Inferior parietal cortex (tissue), 1 donor: ENCODE measurements around the gene SYT14.
"Not testable (repeated sequence)": the region's sequence is repeated elsewhere in the genome, so short reads cannot be mapped to it uniquely, and the experiment has no call there.

Experiments used
- DNase-seq: peaks from one replicate; pipeline ENCODE4 v3.0.0-alpha.2; 2016; ENCODE audit errors: extremely low spot score

SYT14 gene

DNA sequence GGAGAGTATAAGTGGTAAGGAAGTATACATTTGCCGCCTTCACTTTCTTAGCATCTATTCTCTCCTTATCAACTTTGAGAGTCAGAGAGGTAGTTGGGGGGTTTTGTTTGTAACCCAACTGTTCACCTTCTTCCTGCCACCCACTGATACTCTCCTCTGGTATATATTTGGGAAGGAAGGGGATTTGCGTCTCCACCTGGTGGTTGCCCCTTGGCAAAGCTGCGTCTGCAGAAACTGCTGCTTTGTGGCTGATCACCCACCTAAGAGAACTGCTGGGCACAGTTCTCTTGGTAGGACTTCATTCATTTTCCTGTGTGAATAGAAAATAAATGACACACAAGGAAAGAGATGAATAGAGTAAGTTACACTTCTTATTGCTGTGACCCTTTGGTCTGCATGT lies 87.0 kb downstream of the SYT14 start:
- no peak for DNase-seq

DNA sequence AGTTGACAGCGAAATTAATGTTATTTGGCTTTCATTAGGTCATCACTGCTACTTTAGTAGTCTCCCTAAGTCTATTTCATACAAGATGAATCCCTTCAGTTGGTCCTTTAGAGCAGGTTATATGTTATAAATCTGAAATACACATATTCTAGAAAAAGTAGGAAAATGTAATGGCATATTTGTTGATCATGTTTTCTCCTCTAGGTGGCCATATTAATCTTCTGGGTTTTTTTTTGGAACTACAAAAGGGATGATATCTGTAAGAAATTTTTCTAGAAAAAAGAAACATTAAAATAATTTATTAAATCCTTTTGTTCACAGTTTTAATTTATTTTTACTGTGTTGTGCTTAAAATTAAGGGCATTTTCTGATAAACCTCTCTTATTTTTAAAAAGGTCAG lies 87.9 kb downstream of the SYT14 start:
- DNase-seq, result no peak

DNA sequence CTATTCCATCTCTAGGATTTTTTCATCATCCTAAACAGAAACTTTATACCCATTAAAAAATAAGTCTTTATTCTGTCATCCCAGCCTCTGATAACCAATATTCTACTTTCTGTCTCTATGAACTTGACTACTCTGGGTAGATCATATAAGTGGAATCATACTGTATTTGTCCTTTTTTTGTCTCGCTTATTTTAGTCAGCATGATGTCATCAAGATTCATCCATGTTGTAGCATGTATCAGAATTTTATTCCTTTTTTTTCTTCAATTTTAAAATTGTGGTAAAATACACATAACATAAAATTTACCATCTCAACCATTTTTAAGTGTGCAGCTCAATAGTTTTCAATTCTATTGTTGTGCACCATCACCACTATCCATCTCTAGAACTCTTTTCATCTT lies 90.0 kb downstream of the SYT14 start:
- no peak for DNase-seq

DNA sequence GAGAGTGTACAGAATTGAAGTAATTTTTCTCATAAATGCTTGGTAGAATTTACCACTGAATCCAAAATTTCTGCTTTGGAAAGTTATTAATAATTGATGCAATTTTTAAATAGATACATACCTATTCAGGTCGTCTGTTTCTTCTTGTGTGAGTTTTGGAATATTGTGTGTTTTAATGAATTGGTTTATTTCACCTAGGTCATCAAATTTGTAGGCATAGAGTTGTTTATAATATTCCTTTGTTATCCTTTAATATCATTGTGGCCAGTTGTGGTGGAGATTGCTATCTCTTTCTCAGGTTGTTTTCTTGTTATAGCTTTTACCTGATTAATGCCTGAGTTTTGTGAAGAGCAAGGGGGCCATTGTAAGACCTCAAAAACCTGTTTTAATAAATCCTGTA lies 93.5 kb downstream of the SYT14 start:
- DNase-seq, result no peak

DNA sequence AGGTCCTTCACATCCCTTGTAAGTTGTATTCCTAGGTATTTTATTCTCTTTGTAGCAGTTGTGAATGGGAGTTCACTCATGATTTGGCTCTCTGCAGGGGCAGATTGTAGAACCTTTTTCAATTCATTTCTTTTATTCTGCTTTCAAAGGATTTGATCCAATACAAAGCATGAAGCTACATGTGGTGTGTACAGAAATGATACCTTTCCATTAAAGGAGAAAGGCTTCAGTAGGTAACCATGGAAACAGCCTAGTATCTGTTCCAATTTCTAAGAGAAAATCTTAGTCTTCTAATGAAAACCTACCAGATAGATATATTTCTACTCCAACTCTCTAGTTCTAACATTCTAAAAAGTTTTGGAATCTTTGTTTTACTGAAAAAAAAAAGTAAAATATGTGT lies 105.0 kb downstream of the SYT14 start:
- no peak for DNase-seq

DNA sequence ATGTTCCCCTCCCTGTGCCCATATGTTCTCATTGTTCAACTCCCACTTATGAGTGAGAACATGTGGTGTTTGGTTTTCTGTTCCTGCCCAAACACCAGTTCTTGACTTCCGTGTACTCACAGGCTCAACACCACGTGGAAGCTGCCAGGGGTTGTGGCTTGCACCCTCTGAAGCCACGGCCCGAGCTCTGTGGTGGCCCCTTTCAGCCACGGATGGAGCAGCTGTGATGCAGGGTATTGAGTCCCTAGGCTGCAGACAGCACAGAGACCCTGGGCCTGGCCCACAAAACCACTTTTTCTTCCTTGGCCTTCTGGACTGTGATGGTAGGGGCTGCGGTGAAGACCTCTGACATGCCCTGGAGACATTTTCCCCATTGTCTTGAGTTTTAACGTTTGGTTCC lies 111.6 kb downstream of the SYT14 start:
- no peak for DNase-seq

DNA sequence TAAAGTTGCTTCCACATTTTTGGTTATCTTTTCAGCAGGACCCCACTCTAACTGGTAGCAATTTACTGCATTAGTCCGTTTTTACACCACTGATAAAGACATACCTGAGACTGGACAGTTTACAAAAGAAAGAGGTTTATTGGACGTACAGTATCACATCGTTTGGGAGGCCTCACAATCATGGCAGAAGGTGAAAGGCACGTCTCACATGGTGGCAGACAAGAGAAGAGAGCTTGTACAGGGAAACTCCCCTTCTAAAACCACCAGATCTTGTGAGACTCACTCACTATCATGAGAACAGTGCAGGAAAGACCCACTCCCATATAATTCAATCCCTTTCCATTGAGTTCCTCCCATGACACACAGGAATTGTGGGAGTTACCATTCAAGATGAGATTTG lies 112.5 kb downstream of the SYT14 start:
- not testable (repeated sequence) for DNase-seq

DNA sequence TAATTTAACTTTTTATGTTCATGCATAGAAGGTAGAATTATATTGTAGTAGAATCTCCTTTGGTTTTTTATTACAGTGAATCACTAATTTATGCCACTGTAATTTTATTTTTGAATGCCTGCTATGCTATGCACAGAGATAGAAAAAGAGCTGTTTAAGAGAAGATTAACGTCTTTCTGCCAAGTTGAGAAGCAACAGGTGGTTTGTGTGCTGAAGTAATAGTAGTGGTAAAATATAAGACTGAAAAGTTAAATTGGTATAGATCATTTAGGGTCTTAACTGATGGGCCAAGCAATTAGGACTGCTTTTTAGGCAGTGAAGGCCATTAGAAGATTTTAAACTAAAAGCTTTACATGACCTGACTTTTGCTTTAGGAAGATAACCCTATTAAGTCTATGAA lies 115.1 kb downstream of the SYT14 start:
- no peak for DNase-seq

DNA sequence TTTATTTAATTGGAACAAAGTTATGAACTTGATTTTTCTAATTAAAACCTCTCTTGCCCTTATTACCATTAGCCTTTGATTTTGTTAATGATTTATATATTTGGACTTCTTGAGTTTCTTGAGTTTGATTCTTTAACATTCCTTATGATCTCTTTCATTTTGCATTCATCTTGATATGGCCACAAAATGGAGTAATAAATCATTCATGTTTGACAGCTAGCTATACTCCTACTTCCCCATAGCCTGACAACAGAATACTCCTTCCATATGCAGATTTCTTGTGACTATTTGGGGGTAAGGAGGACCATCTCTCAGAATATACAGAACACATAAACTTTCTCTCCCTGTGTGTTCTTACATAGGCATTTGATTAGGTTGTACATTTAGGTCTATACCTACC lies 119.6 kb downstream of the SYT14 start:
- DNase-seq, result no peak

DNA sequence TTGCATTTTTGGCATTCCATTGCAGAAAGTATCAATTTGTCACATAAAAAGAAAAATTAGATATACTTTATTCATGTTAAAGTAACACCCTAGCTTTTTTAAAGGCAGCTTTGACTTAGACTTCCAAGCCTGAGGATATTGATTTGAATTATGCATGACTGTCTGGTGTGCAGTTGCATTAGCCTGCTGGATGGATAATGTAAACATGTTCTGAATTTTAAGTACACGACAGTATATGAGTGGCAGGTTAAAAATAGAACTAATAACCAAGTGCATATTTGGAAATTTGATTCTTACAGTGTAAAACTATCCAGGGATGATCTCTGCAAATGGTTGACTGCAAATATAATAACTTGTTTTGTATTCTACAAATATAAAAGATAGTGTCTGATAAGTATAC lies 124.0 kb downstream of the SYT14 start:
- DNase-seq, result no peak

DNA sequence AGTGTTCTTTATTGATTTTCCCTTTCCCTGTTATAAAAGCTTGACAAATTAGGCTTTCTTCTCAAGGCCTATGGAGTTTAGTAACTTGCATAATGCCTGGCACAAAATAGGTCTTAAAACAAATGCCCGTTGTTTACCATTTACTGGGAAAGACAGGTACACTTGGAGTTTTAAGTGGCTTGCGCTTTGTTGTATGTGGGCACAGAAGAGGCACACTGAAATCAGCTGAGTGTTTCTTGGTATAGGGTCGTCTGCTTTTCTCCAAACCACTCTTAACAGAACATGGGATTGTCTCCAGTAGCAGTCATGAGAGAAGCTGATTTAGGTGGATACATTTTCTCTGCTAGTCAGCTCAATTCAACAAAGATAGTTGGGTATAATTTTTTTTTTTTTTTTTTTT lies 132.5 kb downstream of the SYT14 start:
- no peak for DNase-seq

DNA sequence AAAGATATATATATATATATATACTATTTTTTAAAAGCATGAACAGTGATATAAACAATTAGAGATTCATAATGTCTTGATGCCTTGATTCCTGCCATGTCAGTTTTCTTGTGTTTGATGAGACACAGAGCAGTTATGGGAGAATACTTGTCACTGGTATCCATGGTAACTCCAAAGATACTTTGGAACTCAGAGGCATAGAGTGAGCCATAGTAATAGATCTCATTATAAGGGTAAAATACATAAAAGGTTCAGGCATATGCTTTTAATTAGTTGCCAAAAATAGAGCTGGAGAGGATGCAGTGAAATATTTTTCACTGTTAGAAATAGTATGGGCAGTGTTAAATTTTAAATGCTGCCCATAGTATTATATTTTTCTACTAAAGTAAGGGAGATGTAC lies 134.1 kb downstream of the SYT14 start:
- no peak for DNase-seq

DNA sequence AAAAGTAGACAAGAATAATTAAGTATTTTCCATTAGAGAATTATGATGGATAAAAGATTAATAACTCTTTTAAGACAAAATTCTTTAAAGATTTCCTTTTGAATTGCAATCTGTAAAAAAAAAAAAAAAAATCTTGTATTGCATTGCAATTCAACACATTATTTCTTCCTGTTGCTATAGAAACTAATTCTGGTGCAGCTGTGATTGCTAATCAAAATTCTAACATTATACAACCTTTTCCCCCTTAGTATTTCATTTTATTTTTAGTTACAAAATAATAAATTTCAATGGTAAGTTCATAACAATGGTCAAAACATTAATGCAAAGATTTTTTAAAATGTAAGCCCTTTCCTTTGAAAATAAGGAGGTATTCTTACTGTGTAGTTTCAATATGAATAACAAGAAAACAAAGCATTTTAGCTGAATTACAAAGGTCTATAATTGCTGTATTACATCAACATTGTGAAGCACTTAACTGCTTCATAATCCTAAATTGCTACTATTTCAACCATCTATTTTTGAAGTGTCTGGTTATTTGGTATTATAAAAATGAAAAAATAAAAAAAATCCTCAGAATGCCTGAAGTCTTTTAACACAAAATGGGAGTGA lies 135.0 kb downstream of the SYT14 start:
- DNase-seq, result no peak

DNA sequence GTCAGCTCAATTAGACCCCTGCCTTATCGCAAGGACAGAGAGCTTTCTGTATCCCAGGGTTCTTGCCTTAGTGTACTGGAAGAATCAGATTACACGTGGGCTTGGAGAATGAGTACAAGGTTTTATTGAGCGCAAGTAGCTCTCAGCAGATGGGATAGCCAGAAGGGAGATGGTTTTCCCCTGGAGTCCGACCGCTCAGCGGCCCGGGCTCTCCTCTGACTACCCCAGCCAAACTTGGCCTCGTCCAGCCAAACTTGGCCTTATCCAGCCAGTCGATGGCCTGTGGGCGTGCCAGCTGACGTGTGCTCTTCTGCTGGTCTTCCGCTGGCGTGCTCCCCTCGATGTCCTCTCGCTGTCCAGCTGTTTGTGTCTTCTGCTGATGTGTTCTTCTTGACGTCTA lies 136.9 kb downstream of the SYT14 start:
- DNase-seq, result no peak

DNA sequence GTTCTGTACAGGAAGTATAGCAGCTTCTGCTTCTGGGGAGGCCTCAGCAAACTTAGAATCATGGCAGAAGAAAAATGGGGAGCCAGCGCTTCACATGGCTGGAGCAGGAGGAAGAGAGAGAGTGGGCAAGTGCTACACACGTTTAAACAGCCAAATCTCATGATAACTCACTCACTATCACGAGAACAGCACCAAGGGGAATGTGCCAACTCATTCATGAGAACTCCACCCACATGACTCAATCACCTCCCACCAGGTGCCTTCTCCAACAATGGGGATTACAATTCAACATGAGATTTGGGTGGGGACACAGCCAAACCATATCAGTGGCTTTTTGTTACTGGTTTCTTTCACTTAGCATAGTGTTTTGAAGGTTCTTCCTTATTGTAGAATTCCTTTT lies 138.6 kb downstream of the SYT14 start:
- DNase-seq, result no peak

DNA sequence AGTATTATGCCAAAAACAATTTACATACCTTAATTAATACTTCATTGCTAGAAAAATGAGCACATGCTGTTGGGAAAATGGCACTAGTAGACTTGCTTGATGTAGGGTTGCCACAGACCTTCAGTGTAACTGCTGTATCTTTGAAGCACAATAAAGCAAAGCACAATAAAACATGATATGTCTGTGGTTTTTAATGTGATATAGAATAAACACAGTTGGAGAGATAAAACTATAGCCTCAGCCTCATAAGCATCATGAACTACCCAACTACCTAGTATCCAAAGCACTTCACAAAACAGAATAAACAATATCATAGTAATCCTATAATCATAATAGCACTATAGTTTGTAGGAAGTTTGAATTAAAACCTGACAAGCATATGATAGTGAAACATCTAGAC lies 143.5 kb downstream of the SYT14 start:
- DNase-seq, result no peak

DNA sequence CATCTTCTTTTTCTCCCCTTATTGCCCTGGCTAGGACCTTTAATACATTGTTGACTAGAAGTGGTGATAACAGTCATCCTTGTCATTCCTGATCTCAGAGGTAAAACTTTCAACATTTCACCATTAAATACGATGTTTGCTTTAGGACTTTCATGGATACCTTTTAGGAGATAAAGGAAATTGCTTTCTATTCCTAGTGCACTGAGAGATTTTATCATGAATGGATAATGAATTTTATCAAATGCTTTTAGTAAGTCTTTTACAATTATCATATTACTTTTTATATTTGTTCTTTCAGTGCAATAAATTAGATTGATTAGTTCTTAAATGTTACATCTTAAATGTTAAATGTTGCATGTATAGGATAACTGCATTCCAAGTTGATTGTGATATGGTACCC lies 147.3 kb downstream of the SYT14 start:
- DNase-seq, result no peak

DNA sequence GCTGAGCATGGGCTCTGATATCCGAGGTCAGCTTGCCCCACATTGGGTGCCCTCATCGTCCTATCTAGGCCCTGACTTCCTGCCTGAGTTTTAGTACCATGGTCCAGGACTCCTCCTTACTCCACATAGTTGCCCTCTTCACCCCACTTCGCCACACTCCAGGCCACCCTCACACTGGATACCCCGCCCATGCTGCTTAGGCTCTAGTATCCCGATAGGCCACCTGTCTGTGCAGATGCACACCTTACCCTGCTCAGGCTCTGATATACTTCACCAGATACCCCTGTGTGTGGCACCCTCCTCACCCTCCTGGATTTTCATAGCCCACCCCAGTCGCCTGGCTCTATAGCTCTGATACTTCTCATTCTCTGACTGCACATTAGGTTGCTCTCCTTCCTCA lies 149.0 kb downstream of the SYT14 start:
- no peak for DNase-seq

DNA sequence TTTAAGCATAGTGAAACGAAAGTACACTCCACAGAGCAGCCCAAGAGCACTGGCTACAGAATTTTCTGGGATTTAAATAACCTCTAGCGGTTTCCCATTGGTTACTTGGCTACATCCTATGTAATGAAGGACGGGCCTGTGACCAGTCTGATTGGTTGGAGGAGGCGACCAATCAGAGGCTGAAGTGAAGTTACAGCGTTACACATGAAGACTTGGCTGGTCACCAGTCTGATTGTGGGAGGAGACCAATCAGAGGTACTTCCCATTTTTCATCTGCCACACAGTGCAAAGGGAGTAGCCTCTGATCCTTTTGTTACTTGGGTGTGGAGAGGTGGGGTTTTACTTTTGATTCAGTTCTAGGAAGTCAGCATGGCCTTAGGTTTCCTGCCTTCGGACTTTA lies 151.8 kb downstream of the SYT14 start:
- no peak for DNase-seq

DNA sequence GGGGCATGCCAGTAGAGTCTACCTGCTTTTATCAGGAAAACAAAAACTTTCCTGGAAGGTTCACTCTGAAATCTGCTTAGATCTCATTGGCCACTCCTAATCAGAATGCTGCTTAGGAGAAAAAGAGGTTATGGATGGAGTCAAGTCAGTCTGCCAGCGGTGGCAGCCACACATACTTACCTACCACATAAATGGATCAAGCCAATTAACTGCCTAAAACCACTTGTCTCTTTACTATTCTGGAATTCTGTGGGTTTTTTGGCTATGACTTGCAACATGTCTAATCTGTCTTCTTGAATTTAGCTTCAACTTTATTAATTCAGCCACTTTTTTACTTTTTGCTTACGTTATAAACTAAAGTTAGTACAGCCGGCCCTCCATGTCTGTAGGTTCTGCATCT lies 154.3 kb downstream of the SYT14 start:
- no peak for DNase-seq

DNA sequence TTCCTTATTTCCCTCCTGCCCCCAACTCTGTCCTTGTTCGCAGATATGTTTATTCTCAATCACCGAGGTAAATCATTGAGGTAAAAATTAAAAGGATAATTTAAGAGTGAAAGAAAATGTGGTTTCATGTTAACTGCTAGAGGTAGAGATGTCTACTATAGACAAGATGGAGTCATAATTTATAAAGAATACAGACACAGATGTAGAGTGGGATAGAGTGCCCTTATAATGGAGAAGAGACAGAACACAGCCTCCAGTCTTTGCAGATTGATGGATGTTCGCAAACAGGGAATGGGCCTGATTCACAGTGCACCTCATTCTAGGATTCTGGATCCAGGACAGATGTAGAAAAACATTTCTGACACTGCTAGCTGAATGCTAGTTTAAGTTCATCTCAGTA lies 155.4 kb downstream of the SYT14 start:
- no peak for DNase-seq

DNA sequence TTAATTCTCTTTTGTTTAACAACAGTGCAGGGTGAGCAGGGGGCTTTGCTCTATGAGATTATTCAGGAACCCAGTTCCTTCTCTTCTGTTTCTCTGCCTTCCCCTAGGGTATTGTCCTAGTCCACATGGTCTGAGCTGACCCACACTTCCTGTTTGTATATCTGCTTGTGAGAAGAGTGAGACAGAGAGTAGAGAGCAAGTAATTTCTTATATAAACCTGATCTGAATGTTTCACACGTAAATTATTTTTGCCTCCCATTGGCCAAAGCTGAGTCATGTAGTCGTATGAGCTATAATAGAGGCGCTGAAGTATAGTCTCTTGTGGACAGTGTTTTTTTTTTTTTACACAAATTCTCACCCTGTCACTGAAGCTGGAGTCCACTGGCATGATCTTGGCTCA lies 160.3 kb downstream of the SYT14 start:
- DNase-seq, result no peak

DNA sequence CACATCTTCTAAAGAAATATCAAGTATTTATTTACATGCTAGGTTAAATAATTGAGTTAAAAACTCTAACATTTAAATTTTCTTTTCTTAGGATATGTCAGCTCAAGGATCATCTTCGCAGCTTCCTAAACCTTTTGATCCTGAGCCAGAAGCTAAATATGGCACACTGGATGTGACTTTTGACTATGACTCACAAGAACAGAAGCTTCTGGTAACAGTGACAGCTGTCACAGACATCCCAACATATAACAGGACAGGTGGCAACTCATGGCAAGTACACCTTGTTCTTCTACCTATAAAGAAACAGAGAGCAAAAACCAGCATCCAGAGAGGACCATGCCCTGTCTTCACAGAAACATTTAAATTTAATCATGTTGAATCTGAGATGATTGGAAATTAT lies 161.9 kb downstream of the SYT14 start:
- peak; percentile 26 for DNase-seq

DNA sequence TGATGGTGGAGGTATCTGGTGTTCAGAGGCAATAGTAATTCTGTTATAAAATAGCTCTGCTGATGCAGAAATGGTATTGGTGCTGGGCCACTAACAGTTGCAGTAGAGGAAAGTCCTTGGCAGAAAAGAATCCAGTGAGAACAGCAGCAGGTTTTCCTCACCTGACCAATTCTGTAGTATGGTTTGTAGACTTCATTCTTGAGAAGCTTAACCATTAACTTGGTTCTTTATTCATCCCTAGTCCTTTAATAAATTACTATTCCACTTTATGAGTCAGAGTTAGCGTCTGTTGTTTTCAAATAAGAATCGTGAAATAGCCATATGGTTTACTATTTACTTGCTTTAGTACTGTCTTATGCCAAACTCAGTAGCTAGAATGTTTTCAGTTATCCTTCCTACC lies 166.1 kb downstream of the SYT14 start:
- no peak for DNase-seq

DNA sequence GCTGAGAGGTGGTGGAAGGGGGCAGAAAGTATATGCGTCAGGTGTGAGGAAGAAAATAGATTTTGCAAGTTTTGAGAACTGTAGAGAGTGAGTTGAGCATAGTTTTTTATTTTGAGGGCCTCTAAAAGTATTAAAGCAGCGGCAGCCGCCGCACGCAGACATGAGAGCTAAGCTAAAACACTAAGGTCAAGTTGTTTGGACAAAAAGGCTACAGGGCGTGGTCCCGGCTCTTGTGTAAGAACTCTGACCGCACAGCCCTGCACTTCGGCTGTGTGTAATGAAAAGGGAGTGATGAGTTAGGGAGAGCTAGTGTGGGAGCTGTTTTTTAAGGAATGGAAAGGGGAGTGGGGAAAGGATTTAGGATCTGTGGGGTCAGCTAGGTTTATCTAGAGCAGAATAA lies 174.9 kb downstream of the SYT14 start:
- DNase-seq, result not testable (repeated sequence)
